GM12891 (cell line): ENCODE measurements around the gene KRTAP3-1.
"Not testable (repeated sequence)": the region's sequence is repeated elsewhere in the genome, so short reads cannot be mapped to it uniquely, and the experiment has no call there.

Source experiments
- PAX5 ChIP-seq: IDR thresholded peaks from 2 replicates; pipeline ENCODE4 v1.6.1; 2011; ENCODE audit warnings: low read length, moderate library complexity, mild to moderate bottlenecking; ENCODE audit not compliant: insufficient read depth, severe bottlenecking
- POLR2A ChIP-seq: IDR thresholded peaks from 2 replicates; pipeline ENCODE4 v1.6.1; 2011; ENCODE audit warnings: low read depth, low read length, control low read depth
- POLR2AphosphoS5 ChIP-seq: IDR thresholded peaks from 2 replicates; pipeline ENCODE4 v1.6.1; 2011; ENCODE audit warnings: low read depth, low read length, control low read depth
- POU2F2 ChIP-seq: IDR thresholded peaks from 2 replicates; pipeline ENCODE4 v1.6.1; 2011; ENCODE audit warnings: low read depth, mild to moderate bottlenecking, control low read depth, low read length, moderate library complexity
- SPI1 ChIP-seq: IDR thresholded peaks from 2 replicates; pipeline ENCODE4 v1.6.1; 2011; ENCODE audit warnings: low read depth, low read length, control low read depth
- TAF1 ChIP-seq: IDR thresholded peaks from 2 replicates; pipeline ENCODE4 v1.6.1; 2011; ENCODE audit warnings: low read depth, low read length, control low read depth

DNA sequence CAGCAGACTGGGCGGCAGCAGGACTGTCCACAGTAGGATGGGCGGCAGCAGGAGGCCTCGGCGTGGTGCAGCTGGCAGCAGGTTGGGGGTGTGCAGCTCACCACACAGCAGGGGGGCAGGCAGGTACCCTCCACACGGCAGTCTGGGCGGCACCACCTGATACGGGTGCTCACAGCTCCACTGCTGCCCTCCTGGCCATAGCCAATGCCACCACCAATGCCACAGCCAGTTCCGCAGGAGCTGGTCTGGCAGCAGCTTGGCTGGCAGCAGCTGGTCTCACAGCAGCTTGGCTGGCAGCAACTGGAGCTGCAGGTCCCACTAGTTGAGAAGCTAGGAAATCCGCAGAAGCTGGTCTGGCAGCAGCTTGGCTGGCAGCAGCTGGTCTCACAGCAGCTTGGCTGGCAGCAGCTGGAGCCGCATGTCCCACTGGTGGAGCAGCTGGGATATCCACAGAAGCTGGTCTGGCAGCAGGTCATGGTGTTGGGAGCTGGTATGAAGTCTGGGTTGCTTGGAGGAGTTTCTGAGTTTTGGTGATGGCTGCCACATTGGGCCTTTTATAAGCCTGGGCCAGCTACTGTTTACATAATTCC, 25.5 kb upstream of the KRTAP3-1 start, which contains the start of gene KRTAP1-3:
- TF ChIP-seq POLR2AphosphoS5, TAF1, SPI1, POLR2A, POU2F2, PAX5: not testable (repeated sequence)
